Activated CD4-positive, alpha-beta memory T cell treated with anti-CD3 and anti-CD28 coated beads, Interleukin-2, amount 10 ng/mL, durations not matched to agents 7 days and 5 days (primary cell): ENCODE measurements around the gene POLR3E. TPM values are rescaled to one million over a fixed set of nuclear protein-coding genes. Genes with fewer than 3 reads are reported as not detected.
A peak's percentile ranks its signal among the peaks of the same experiment; 100 is the strongest.

Source experiments
- CTCF ChIA-PET: fragments of 350-600 bp; sonication (Branson Sonifier 250); formaldehyde crosslinking; loops from one replicate; lab custom pipeline; 2021; ENCODE audit warnings: antibody characterized with exemption, inconsistent platforms; lab: Charles Lee
- POLR2A ChIA-PET: fragments of 350-600 bp; sonication (Branson Sonifier 250); formaldehyde crosslinking; loops from one replicate; lab custom pipeline; 2021; ENCODE audit warnings: antibody characterized with exemption; lab: Charles Lee
- DNase-seq: peaks from one replicate; pipeline ENCODE4 v3.0.0-alpha.2; 2020
- H3K27ac Mint-ChIP-seq: one replicate; pipeline ENCODE4 v1.8.0; 2021; ENCODE audit warnings: mild to moderate bottlenecking, mixed read lengths
- H3K27me3 Mint-ChIP-seq: one replicate; pipeline ENCODE4 v1.8.0; 2021; ENCODE audit warnings: mixed read lengths
- H3K36me3 Mint-ChIP-seq: one replicate; pipeline ENCODE4 v1.8.0; 2021; ENCODE audit warnings: low read depth, mixed read lengths
- H3K4me1 Mint-ChIP-seq: one replicate; pipeline ENCODE4 v1.8.0; 2021; ENCODE audit warnings: mixed read lengths
- H3K4me3 Mint-ChIP-seq: one replicate; pipeline ENCODE4 v1.8.0; 2021; ENCODE audit warnings: mild to moderate bottlenecking, mixed read lengths
- H3K9me3 Mint-ChIP-seq: one replicate; pipeline ENCODE4 v1.8.0; 2021; ENCODE audit warnings: mixed read lengths
- total RNA-seq, 2 experiments: library from RNA; stranded (reverse); gene quantifications; one replicate each; pipeline ENCODE4 v1.2.3, GENCODE V29; 2021

The POLR3E gene
- total RNA-seq, 2 experiments from 2014 or later, result 50.7 TPM

DNA sequence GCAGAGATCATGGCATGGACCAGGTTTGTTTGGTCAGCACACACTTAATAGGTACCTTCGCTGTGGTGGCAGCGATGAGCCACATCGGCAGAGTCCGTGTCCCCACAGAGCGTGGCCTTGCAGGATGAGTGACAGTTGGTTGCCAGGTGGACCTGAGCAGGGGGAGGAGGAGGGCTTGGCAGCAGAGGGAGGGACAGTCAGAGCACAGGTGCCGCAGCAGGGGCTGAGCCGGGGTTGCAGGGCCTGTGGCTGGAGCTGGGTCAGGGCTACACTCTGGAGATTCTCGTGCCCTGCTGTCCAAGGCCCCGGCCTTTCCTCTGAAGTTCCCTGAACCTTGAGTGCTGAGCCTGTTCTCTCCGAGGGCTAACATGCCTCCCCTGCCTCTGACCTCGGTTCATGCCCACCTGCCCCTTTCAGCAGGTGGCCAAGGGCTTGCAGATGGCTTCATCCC, 24.8 kb downstream of the POLR3E start:
- peaks cover 4% of the 10 kb centered on the region for H3K4me1 Mint-ChIP-seq
- CTCF ChIA-PET, result no interaction called here
- no peaks in the 10 kb centered on the region for H3K27me3 Mint-ChIP-seq
- peak; percentile 10 for DNase-seq
- H3K27ac Mint-ChIP-seq, result peak overlapping the region; percentile 24
- POLR2A ChIA-PET, result no interaction called here
- no peaks in the 10 kb centered on the region for H3K9me3 Mint-ChIP-seq
- no peak overlapping the region for H3K4me3 Mint-ChIP-seq
- peaks cover 48% of the 10 kb centered on the region for H3K36me3 Mint-ChIP-seq

DNA sequence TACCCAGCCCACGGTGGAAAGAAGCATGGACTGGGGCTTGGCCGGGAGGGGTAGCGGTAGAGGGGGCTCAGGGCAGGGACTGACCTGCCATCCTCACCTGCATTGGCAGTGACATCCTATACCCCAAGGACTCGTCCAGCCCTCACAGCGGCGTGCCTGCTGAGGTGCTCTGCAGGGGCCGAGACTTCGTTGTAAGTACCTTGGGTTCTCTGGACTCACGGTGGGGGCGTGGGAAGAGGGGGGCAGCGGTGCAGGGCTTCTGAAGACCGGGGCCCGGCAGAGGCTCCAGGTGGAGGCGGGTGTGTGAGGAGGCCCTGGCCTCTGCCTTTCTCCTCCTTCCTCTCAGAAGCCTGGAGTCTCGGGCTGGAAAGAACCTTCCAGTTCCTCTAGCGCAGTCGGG, 25.5 kb downstream of the POLR3E start:
- H3K4me1 Mint-ChIP-seq, result peaks cover 4% of the 10 kb centered on the region
- H3K27me3 Mint-ChIP-seq, result no peaks in the 10 kb centered on the region
- H3K4me3 Mint-ChIP-seq, result no peak overlapping the region
- CTCF ChIA-PET, result no interaction called here
- POLR2A ChIA-PET, result interaction anchor here (1.0 kb wide), 1 partner anchor 36 kb away, joined by 3 read pairs; no protein-coding TSS in a partner anchor
- H3K27ac Mint-ChIP-seq, result no peak overlapping the region
- peaks cover 45% of the 10 kb centered on the region for H3K36me3 Mint-ChIP-seq
- DNase-seq, result peak; percentile 13
- no peaks in the 10 kb centered on the region for H3K9me3 Mint-ChIP-seq

DNA sequence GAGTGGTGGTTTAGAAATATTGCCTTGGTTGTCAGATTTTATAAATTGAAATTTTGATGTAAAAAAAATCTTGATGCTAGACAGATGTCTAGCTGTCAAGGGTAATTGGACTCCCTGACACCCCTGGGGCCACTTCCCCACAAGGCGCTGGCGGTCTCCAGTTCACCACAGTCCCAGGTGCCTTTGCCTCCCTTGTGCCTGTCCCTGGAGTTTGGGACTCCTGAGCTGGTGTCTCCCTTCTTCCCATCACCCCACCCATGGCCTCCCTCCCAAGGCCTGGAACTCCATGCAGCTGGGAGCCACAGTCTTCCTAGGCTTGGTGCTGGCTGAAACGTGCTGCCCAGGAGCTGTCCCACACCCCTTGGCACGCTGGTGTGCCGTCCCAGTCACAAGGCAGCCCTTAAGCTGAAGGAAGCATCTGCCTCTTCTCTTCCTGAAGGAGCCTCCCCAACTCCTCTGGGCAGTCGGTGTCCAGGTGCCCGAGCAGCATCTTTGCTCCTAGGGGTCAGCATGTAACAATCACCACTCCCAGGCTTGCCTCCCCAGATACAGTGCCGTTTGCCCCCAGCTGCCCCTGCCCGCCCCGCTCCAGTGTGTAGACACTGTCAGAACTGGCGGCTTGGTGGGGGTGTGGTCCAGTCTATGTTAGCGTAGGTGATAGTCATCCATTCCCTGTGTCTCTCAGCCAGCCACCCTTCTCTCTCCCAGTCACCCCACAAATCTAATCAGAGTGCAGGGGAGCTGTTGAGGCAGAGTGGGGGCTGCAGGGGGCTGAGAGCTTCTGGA, 26.2 kb downstream of the POLR3E start:
- DNase-seq, result peak; percentile 15
- POLR2A ChIA-PET, result interaction anchor here (1.0 to 1.2 kb wide), 2 partner anchors 30 to 35 kb away, joined by 3 to 6 read pairs; no protein-coding TSS in a partner anchor
- Mint-ChIP-seq H3K9me3 (no peaks in the 10 kb centered on the region), H3K27ac (no peak overlapping the region), H3K4me3 (no peak overlapping the region), H3K36me3 (peaks cover 44% of the 10 kb centered on the region), H3K27me3 (no peaks in the 10 kb centered on the region), H3K4me1 (peaks cover 4% of the 10 kb centered on the region)
- CTCF ChIA-PET, result no interaction called here

DNA sequence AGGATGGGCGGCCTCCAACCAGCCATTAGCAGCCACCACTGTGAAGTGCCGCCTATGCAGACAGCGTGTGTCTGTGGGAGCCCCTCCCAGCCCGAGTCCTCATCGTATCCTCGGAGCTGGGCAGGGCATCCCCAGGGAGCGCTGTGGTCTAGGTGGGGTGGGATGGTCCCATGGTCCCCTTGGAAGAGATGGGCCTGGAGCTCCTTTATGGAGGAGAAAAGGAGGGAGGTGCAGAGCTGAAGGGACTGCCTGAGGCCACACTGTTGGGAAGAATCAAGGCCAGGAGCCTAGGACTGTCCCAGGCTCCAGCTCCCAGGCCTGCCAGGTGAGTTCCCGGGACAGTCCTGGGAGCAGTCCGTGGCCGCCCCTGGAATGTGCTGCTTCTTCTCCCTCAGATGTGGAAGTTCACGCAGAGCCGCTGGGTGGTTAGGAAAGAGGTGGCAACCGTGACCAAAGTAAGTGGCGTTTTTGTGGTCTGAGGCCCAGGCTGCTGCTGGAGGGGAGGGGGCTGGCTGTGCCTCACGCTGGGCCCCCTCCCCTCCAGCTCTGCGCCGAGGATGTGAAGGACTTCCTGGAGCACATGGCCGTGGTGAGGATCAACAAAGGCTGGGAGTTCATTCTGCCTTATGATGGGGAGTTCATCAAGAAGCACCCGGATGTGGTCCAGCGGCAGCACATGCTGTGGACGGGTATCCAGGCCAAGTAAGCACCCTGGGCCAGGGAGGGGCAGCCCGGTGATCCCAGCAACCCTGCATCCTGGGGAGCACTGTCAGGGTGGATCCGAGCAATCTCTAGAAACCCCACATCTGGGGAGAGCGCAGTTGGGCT, 27.0 kb downstream of the POLR3E start:
- Mint-ChIP-seq H3K27me3 (no peaks in the 10 kb centered on the region), H3K4me1 (peaks cover 4% of the 10 kb centered on the region), H3K27ac (no peak overlapping the region), H3K36me3 (peaks cover 44% of the 10 kb centered on the region), H3K9me3 (no peaks in the 10 kb centered on the region), H3K4me3 (no peak overlapping the region)
- POLR2A ChIA-PET, result interaction anchor here (1.0 to 1.2 kb wide), 2 partner anchors 30 to 35 kb away, joined by 3 to 6 read pairs; no protein-coding TSS in a partner anchor
- DNase-seq, result peak; percentile 15
- CTCF ChIA-PET, result no interaction called here

DNA sequence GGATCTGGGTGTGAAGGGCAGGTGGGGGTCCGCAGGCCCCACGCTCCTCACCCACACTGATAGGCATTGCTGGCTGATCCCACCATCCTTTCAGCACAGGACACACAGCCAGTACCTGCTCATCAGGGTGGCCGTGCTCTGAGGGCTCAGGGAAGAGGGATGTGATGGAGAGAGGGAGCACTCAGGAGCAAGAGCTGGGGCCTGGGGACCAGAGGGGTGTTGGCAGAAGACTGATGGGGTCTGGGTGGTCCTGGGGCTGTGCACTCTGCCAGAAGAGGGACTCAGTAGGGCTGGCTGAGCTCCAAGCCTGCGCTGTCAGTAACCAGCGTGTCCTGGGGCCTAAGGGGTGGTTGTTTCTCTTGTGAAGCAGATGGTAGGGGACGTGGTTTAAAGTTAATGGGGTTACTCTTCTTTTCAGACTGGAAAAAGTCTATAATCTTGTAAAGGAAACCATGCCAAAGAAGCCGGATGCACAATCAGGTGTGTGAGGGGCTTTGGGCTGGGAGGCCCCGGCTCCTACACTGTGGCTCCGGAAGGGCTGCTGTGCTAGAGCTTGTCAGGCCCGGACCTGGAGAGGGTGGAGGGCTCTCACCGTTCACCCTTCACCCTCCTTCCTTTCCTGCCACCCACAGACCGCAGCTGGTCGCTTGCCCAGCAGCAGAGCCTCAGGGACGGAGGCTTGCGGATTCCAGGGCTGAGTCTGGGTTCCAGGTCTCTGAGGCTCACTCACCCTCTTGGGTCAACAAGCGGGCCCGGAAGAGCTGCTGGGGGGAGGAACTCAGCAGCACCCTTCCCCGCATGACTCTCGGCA, 27.8 kb downstream of the POLR3E start:
- peak; percentile 14 for DNase-seq
- Mint-ChIP-seq H3K27me3 (no peaks in the 10 kb centered on the region), H3K4me1 (peaks cover 4% of the 10 kb centered on the region), H3K9me3 (no peaks in the 10 kb centered on the region), H3K4me3 (no peak overlapping the region), H3K27ac (no peak overlapping the region), H3K36me3 (peaks cover 36% of the 10 kb centered on the region)
- ChIA-PET POLR2A (no interaction called here), CTCF (no interaction called here)

DNA sequence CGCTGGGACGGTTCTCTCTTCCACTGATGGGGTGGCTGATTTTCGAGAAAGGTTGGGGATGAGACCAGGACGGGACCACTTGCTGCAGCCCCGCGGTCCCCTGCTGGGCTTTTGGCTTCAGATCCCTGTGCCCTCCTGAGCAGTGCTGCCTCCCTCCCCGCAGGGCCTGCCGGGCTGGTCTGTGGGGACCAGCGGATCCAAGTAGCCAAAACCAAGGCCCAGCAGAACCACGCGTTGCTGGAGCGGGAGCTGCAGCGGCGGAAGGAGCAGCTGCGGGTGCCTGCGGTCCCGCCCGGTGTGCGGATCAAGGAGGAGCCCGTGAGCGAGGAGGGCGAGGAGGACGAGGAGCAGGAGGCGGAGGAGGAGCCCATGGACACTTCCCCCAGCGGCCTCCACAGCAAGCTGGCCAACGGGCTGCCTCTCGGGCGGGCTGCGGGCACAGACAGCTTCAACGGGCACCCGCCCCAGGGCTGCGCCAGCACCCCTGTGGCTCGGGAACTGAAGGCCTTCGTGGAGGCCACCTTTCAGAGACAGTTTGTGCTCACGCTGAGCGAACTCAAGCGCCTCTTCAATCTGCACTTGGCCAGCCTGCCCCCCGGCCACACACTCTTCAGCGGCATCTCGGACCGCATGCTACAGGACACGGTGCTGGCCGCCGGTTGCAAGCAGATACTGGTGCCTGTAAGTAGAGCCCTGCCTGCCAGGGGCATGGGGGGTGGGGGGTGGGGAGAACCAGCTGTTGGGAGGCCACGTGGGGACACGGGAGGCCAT, 28.6 kb downstream of the POLR3E start:
- ChIA-PET CTCF (no interaction called here), POLR2A (interaction anchor here (1.0 to 1.3 kb wide), 2 partner anchors 28 to 47 kb away, joined by 3 read pairs; no protein-coding TSS in a partner anchor)
- H3K9me3 Mint-ChIP-seq, result no peaks in the 10 kb centered on the region
- peak; percentile 11 for DNase-seq
- H3K27me3 Mint-ChIP-seq, result no peaks in the 10 kb centered on the region
- no peak overlapping the region for H3K27ac Mint-ChIP-seq
- no peak overlapping the region for H3K4me3 Mint-ChIP-seq
- H3K4me1 Mint-ChIP-seq, result peaks cover 4% of the 10 kb centered on the region
- peaks cover 37% of the 10 kb centered on the region for H3K36me3 Mint-ChIP-seq

DNA sequence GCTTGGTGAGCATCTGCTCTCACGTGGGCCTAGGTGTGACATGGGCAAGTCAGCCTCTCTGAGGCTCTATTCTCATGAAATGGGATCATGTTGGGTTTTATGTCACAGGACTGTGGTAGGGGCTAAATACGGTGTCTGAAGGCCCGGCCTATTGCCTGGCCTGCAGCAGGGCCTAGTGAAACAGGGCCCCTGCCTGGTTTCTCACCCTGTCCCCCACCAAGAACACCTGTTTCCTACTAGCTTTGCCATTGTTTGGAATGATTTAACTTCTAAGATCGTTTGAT, 29.1 kb downstream of the POLR3E start:
- Mint-ChIP-seq H3K4me3 (no peak overlapping the region), H3K36me3 (peaks cover 35% of the 10 kb centered on the region), H3K27ac (no peak overlapping the region), H3K27me3 (no peaks in the 10 kb centered on the region), H3K9me3 (no peaks in the 10 kb centered on the region), H3K4me1 (peaks cover 1% of the 10 kb centered on the region)
- ChIA-PET POLR2A (interaction anchor here (1.0 to 1.4 kb wide), 3 partner anchors 28 to 46 kb away, joined by 3 to 4 read pairs (median 3); no protein-coding TSS in a partner anchor), CTCF (no interaction called here)
- no peak for DNase-seq

DNA sequence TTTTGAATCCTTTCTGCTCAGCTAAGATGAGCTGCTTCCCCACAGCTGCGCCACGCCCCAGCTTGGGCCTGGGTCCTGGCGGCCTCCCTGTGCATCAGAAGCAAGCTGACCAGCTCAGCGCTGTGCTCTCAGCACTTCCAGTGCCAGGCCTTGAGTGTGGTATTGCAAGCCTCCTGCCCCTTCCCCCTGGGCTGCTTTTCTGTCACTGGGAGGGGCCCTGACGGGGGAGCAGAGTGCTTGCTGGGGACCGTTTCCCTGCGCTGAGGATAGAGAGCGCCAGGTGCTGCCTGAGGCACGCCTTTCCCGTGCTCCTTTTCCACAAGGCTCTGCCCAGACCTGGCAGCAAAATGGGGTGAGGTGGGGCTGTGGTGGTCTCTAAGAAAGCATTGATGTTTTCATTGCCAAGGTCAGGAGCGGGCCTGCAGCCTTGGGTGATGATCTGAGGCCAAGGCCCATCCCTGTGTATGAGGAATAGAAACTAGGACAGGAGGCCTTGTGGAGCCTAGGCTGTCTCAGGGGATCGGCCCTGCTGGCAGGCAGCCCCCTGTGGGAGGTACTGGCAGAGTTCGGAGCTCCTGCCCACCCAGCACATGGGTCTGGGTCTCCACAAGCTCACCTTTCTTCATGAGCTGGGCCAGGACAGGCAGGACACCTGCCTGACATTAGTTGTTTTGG, 29.7 kb downstream of the POLR3E start:
- Mint-ChIP-seq H3K27me3 (no peaks in the 10 kb centered on the region), H3K9me3 (no peaks in the 10 kb centered on the region), H3K36me3 (peaks cover 37% of the 10 kb centered on the region), H3K27ac (no peak overlapping the region), H3K4me3 (no peak overlapping the region), H3K4me1 (no peaks in the 10 kb centered on the region)
- DNase-seq, result peak; percentile 13
- ChIA-PET CTCF (no interaction called here), POLR2A (interaction anchor here (1.0 to 1.4 kb wide), 3 partner anchors 27 to 46 kb away, joined by 3 to 4 read pairs (median 3); no protein-coding TSS in a partner anchor)

DNA sequence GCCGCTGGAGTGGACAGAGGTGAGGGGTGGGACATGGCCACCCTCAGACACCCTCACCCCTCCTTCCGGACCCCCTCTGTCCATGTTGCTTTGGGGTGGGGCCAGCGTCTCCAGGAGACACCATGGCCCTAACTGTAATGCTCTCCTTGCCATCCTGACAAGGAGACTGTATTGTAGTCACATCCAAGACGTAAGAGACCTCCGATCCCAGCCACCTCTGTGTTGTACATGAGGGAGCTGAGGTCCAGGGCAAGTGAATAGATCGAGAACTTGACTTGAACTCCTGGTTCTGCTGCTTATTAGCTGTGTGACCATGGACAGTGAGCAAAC, 30.2 kb downstream of the POLR3E start:
- H3K27me3 Mint-ChIP-seq, result no peaks in the 10 kb centered on the region
- H3K4me1 Mint-ChIP-seq, result no peaks in the 10 kb centered on the region
- ChIA-PET POLR2A (interaction anchor here (1.4 kb wide), 1 partner anchor 30 kb away, joined by 4 read pairs; no protein-coding TSS in a partner anchor), CTCF (interaction anchor here (0.6 kb wide), 1 partner anchor 123 kb away, joined by 4 read pairs; no protein-coding TSS in a partner anchor)
- no peaks in the 10 kb centered on the region for H3K9me3 Mint-ChIP-seq
- H3K36me3 Mint-ChIP-seq, result peaks cover 41% of the 10 kb centered on the region
- H3K4me3 Mint-ChIP-seq, result no peak overlapping the region
- DNase-seq, result peak; percentile 12
- H3K27ac Mint-ChIP-seq, result no peak overlapping the region

DNA sequence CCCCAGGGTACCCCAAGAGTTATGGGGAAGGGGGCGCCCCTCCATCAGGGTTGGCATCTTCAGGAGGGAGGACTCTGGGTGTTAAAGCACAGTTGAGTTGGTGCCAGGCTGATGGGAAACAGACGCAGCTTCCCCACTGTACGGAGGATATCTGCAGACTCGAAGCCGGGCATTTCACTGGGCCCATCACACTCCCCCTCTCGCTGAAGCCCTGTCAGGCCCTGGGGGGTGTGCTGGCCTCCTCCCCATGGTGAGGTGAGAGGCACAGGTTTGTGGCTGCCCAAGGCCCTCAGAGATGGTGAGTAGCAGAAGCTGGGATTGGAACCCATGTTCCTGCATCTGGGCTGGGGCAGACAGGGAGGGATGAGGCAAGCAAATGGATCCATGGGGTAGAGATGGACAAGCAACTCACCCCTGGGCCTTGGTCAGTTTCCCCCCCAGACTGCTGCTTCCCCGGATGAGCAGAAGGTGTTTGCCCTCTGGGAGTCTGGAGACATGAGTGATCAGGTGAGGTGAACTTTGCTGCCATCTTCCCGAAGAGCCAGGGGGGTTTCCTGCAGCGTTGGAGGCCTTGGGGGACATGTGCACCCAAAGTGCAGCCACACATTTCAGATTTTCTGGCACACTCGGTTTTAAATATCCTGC, 31.0 kb downstream of the POLR3E start:
- no peak for DNase-seq
- Mint-ChIP-seq H3K27ac (no peak overlapping the region), H3K36me3 (peaks cover 40% of the 10 kb centered on the region), H3K4me3 (no peak overlapping the region), H3K27me3 (no peaks in the 10 kb centered on the region), H3K9me3 (no peaks in the 10 kb centered on the region), H3K4me1 (no peaks in the 10 kb centered on the region)
- ChIA-PET POLR2A (interaction anchor here (0.6 to 1.8 kb wide), 2 partner anchors 29 to 49 kb away, joined by 3 to 9 read pairs; no protein-coding TSS in a partner anchor), CTCF (interaction anchor here (0.6 to 1.4 kb wide), 2 partner anchors 9 to 124 kb away, joined by 4 read pairs; no protein-coding TSS in a partner anchor)

DNA sequence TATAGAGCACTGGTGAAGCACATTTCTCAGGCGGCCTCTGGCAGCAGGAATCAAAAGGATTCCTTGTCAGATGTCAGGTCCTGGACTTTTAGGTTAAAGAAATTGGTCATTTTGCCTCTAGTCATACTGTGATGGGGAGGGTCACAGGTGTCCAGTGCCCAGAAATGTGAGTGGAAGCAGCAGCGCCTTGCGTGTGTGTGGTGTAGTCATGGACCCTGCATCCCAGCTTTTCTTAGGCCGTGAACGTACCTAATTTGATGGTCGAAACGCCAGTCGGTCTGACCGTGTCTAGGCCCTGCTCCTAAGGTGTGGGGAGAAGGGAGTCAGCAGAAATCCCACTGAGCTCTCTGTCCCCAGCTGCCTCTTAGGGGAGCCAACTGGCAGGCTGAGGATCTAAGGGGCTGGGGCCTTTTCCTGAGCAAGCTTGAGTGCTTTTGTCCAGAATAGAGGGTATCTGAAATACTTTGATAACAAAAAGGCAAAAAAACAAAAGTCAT, 32.0 kb downstream of the POLR3E start:
- H3K27ac Mint-ChIP-seq, result no peak overlapping the region
- ChIA-PET CTCF (interaction anchor here (0.6 to 1.4 kb wide), 3 partner anchors 8 to 10 kb away, joined by 3 to 7 read pairs (median 4); no protein-coding TSS in a partner anchor), POLR2A (interaction anchor here (0.6 to 1.8 kb wide), 2 partner anchors 28 to 48 kb away, joined by 3 to 9 read pairs; no protein-coding TSS in a partner anchor)
- H3K36me3 Mint-ChIP-seq, result peaks cover 43% of the 10 kb centered on the region
- DNase-seq, result no peak
- no peaks in the 10 kb centered on the region for H3K4me1 Mint-ChIP-seq
- no peaks in the 10 kb centered on the region for H3K27me3 Mint-ChIP-seq
- H3K4me3 Mint-ChIP-seq, result no peak overlapping the region
- no peaks in the 10 kb centered on the region for H3K9me3 Mint-ChIP-seq
